NB4 (cell line): ENCODE results near the gene EEA1.

Source experiments
- CTCF ChIP-seq: IDR thresholded peaks from one replicate; pipeline ENCODE4 v1.5.1; 2012; ENCODE audit warnings: low read depth, low read length
- MYC ChIP-seq: IDR thresholded peaks from 2 replicates; pipeline ENCODE4 v1.6.1; 2011; ENCODE audit warnings: low read depth, low read length
- POLR2A ChIP-seq: IDR thresholded peaks from 2 replicates; pipeline ENCODE4 v1.6.1; 2011; ENCODE audit warnings: mild to moderate bottlenecking; ENCODE audit not compliant: insufficient read length; ENCODE audit errors: extremely low read depth

- TF ChIP-seq CTCF (no peak), MYC (no peak), POLR2A (no peak)
Measured at GRCh38 chr12:92762773-92763172, 166.3 kb downstream of the EEA1 start.
